GM15510 (cell line): ENCODE results near the gene TTC39C.

Experiments
- POLR2A ChIP-seq: IDR thresholded peaks from 3 replicates; pipeline ENCODE4 v1.6.1; 2011; ENCODE audit warnings: borderline replicate concordance; ENCODE audit not compliant: insufficient read length; ENCODE audit errors: extremely low read depth

TTC39C gene

DNA sequence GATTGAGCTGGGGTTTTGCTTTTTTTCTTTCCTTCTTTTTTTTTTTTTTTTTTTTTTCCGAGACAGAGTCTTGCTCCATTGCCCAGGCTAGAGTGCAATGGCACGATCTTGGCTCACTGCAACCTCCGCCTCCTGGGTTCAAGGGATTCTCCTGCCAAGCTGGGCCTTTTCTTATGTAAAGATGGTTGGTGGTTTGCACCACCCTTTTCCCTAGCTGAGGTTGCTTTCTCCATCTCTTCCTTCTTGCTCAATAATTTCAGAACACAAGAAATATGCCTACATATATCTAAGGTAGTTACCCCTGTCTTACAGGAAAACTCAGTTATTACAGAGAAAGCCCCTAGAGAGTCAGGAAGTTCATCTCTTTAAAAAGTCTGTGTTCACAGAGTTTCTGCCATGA is 7.0 kb downstream of the TTC39C start:
- TF ChIP-seq POLR2A = no peak

DNA sequence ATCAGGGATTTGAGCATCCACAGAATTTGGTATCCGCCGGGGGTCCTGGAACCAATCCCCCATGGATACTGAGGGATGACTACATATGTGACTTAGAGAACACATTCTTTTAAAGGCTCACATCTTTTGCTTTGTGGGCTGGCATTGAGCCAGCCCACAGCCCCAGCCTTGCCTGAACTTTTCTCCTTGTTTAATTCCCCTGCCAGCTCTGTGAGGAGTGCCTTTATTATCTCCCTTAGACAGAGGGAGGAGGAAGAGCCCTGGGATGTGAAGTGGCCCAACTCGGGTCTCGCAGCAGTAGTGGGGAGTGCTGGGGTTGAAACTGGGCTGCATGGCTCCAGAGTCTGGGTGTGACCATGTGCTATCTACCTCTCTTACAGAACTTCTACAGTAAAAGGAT is 7.6 kb downstream of the TTC39C start:
- no peak for TF ChIP-seq POLR2A

DNA sequence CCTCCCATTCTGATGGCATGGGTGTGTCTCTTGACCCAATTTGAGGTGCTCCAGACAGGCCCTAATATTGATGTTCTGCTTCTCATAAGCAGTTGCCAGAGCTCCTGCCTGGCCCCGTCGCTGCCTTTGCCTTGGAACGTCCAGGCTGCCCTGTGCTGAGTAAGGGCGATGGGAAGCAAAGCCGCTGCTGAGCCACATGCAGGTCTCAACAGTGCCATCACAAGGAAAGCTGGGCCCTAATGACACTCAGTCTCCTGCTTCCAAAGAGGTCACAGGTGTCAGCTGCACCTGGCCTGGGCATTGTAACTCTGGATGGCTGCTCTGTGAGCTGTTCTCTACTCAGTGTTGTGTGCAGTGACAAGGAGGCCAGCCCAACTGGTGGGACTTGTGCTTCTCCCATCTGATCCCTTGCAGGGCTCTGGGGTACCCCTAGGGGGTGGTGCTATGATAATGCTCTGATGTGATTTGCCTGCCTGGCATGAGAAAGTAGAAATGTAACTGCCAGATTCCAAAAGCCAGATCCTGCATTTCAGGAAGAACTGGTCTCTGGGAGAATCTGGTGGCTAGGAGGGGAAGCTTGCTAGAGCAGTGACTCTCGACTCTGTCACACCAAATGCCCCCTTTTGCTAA is 8.7 kb downstream of the TTC39C start:
- TF ChIP-seq POLR2A = no peak

- TF ChIP-seq POLR2A = no peak
These were observed 9.9 kb downstream of the TTC39C start for GRCh38 chr18:24024425-24024824.

- no peak for TF ChIP-seq POLR2A
These were observed 11.9 kb downstream of the TTC39C start for GRCh38 chr18:24026457-24026856.

GRCh38 chr18:24027156-24027827 is 12.7 kb downstream of the TTC39C start:
- TF ChIP-seq POLR2A = no peak

DNA sequence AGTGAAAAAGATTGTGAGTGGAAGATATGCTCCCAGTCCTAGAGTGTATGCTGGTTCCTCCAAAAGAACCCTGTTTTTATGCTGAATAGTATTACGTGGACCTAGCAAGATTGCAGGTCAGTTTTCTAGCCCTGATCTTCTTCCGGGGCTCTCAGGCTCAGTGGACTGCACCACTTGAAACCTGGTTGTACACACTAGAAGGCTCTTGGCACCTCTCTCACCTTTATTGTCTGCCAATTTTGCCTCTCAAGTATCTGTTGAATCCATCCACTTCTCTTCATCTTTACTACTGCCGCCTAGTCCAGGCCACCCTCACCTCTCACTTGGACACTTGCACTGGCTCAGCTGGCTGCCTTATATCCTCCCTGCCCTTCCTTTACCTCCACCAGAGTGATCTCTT is 16.8 kb downstream of the TTC39C start:
- no peak for TF ChIP-seq POLR2A

- TF ChIP-seq POLR2A = no peak
These were observed 17.4 kb downstream of the TTC39C start for GRCh38 chr18:24031916-24032315.

- no peak for TF ChIP-seq POLR2A
These were observed 19.3 kb downstream of the TTC39C start for GRCh38 chr18:24033641-24034412.

GRCh38 chr18:24035316-24035715 is 20.8 kb downstream of the TTC39C start:
- TF ChIP-seq POLR2A = no peak

GRCh38 chr18:24039671-24040070 is 25.1 kb downstream of the TTC39C start:
- no peak for TF ChIP-seq POLR2A

- TF ChIP-seq POLR2A = no peak
These were observed 27.1 kb downstream of the TTC39C start for GRCh38 chr18:24041691-24042090.

- no peak for TF ChIP-seq POLR2A
These were observed 28.8 kb downstream of the TTC39C start for GRCh38 chr18:24043403-24043802.

- TF ChIP-seq POLR2A = no peak
These were observed 33.7 kb downstream of the TTC39C start for GRCh38 chr18:24048261-24048660.

GRCh38 chr18:24049142-24049541 is 34.6 kb downstream of the TTC39C start:
- TF ChIP-seq POLR2A = no peak
